Keratinocyte (primary cell): ENCODE results near the gene TADA2B. TPM values are rescaled to one million over a fixed set of nuclear protein-coding genes. Genes with fewer than 3 reads are reported as not detected.
"Not testable (repeated sequence)": the region's sequence is repeated elsewhere in the genome, so short reads cannot be mapped to it uniquely, and the experiment has no call there.

Source experiments
- DNase-seq: peaks from one replicate; pipeline ENCODE4 v3.0.0-alpha.2; 2011; ENCODE audit warnings: low read depth, missing footprints, low spot score
- FAIRE-seq: peaks from 2 replicates; lab custom pipeline; 2011; peaks lifted over from hg19 to GRCh38; lab: Jason Lieb, UNC
- H2AFZ ChIP-seq: 2 replicates; pipeline ENCODE4 v1.6.0; 2012; ENCODE audit warnings: low read length, control low read depth, inconsistent platforms; ENCODE audit not compliant: control insufficient read depth
- H3K27ac ChIP-seq: 2 replicates; pipeline ENCODE4 v1.5.1; 2011; ENCODE audit warnings: low read length; ENCODE audit not compliant: control insufficient read depth, insufficient read depth
- H3K27me3 ChIP-seq: 3 replicates; pipeline ENCODE4 v1.6.0; 2011; ENCODE audit warnings: low read length; ENCODE audit not compliant: control insufficient read depth, insufficient read depth; ENCODE audit errors: extremely low read depth
- H3K36me3 ChIP-seq, 2 experiments: 2 replicates in 1 of 2; 3 replicates in 1 of 2; pipeline ENCODE4 v1.5.1; 2011; ENCODE audit warnings: low read length in 2 of 2, mild to moderate bottlenecking in 1 of 2; ENCODE audit not compliant: control insufficient read depth in 2 of 2, insufficient read depth in 2 of 2; ENCODE audit errors: extremely low read depth in 1 of 2
- H3K4me1 ChIP-seq: 3 replicates; pipeline ENCODE4 v1.5.1; 2011; ENCODE audit warnings: low read length; ENCODE audit not compliant: control insufficient read depth, insufficient read depth; ENCODE audit errors: extremely low read depth
- H3K4me2 ChIP-seq: 3 replicates; pipeline ENCODE4 v1.6.0; 2011; ENCODE audit warnings: low read depth, low read length; ENCODE audit not compliant: control insufficient read depth, insufficient read depth; ENCODE audit errors: extremely low read depth
- H3K4me3 ChIP-seq, 3 experiments: fragments of 200-600 bp in 1 of 3; sonication (generic) in 1 of 3; 2 replicates in 2 of 3; 3 replicates in 1 of 3; pipeline ENCODE4 v1.5.1; 2011 to 2016; ENCODE audit warnings: low read length in 3 of 3, mild to moderate bottlenecking in 3 of 3, control low read depth in 2 of 3, inconsistent platforms in 1 of 3, low read depth in 1 of 3, mixed read lengths in 1 of 3, mixed run types in 1 of 3, moderate library complexity in 1 of 3; ENCODE audit not compliant: control insufficient read depth in 2 of 3, insufficient read depth in 2 of 3; ENCODE audit errors: extremely low read depth in 1 of 3
- H3K79me2 ChIP-seq: 2 replicates; pipeline ENCODE4 v1.6.0; 2012; ENCODE audit warnings: low read length; ENCODE audit not compliant: control insufficient read depth, insufficient read depth
- H3K9ac ChIP-seq: 3 replicates; pipeline ENCODE4 v1.6.0; 2011; ENCODE audit warnings: low read length; ENCODE audit not compliant: control insufficient read depth, insufficient read depth; ENCODE audit errors: extremely low read depth
- H3K9me1 ChIP-seq: 3 replicates; pipeline ENCODE4 v1.6.0; 2011; ENCODE audit warnings: low read length; ENCODE audit not compliant: control insufficient read depth, insufficient read depth; ENCODE audit errors: extremely low read depth
- H3K9me3 ChIP-seq: 2 replicates; pipeline ENCODE4 v1.5.1; 2012; ENCODE audit warnings: low read depth, low read length; ENCODE audit not compliant: control insufficient read depth
- H4K20me1 ChIP-seq: 3 replicates; pipeline ENCODE4 v1.6.0; 2011; ENCODE audit warnings: low read length; ENCODE audit not compliant: control insufficient read depth, insufficient read depth; ENCODE audit errors: extremely low read depth
- EZH2 ChIP-seq: IDR thresholded peaks from one replicate; pipeline ENCODE4 v1.6.1; 2012; ENCODE audit warnings: inconsistent platforms, mild to moderate bottlenecking, low read length, moderate library complexity
- dilution Hi-C: fragments of 300-500 bp; cut with MboI; formaldehyde crosslinking; loops from one replicate; pipeline ENCODE4 v1.7.0; 2020; ENCODE audit warnings: low sequenced_read_pairs; ENCODE audit not compliant: extremely low pct_ligation_motif_present
- polyA plus RNA-seq, 5 experiments: library from polyadenylated mRNA; depleted of rRNA in 3 of 5; stranded (reverse) in 3 of 5; stranded (forward) in 1 of 5; unstranded in 1 of 5; fragments of >200 nt; gene quantifications; 1 replicate in 1 of 5; 2 replicates in 3 of 5; 3 replicates in 1 of 5; pipeline versions ENCODE4 v1.2.1 to v1.2.3, GENCODE V29; 2011 to 2012; ENCODE audit warnings: missing spikeins in 2 of 5, low read depth in 1 of 5, low replicate concordance in 1 of 5
- TF ChIP-seq, protein P1 (sequence below), 3 experiments: IDR thresholded peaks in 1 of 3; conservative IDR thresholded peaks in 1 of 3; optimal IDR thresholded peaks in 1 of 3; 2 replicates in 2 of 3; 3 replicates in 1 of 3; pipeline versions ENCODE3 to v1.5.1; 2011; ENCODE audit warnings: low read length in 3 of 3, mild to moderate bottlenecking in 3 of 3, moderate library complexity in 2 of 3, control low read depth in 1 of 3, inconsistent platforms in 1 of 3; ENCODE audit not compliant: insufficient read depth in 2 of 3; ENCODE audit errors: extremely low read depth in 1 of 3

TADA2B gene
- polyA plus RNA-seq, 1 donor (not counting 4 experiments of a cell fraction or from before 2014, with no cell fraction given) = 5.3 TPM

DNA sequence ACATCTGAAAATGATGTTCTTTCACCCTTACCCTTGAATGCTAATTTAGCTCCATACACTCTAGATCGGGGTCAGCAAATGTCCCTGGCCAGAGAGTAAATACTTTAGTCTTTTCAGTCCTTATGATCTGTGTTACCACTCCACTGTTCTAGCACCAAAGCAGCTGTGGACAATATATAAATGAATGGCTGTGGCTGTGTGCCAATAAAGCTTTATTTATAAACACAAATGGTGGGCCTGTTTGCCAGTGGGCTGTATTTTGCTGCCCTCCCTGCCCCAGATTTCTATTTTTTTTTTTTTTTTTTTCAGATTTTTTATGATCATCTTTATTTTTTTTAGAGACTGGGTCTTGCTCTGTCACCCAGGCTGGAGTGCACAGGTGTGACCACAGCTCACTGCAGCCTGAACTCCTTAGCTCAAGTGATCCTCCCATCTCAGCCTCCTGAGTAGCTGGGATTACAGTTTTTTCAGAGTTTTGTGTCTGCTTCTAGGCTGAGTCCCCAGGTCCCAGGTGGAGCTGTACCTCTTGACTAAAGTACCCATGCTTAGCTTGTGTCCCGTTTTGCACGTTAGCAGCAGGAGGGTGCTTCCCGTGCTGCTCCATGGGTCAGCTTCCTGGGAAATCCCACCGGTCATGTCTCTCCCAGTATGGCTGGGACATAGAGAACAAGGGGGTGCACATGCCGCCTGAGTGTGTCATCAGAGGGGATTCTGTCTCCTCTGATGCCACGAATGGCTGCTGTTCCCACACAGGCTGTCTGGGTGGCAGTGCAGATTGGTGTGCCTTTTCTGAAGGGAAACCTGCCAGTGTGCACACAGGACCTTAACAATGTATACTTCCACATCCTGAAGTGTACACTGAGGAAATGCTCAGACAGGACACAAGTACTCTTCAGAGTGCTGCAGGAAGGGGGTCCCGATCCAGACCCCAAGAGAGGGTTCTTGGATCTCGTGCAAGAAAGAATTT, 40.7 kb downstream of the TADA2B start:
- DNase-seq (no peak), FAIRE-seq (no peak)
- no peaks in the 10 kb centered on the region for H3K9me3 ChIP-seq
- H3K36me3 ChIP-seq = no peaks in the 10 kb centered on the region
- H3K4me3 ChIP-seq = no peak overlapping the region
- H2AFZ ChIP-seq = no peak overlapping the region
- no peak overlapping the region for H3K27ac ChIP-seq
- dilution Hi-C loops = no loop called here
- peak overlapping the region; percentile 8 for H3K4me2 ChIP-seq
- H3K9ac ChIP-seq = no peak overlapping the region
- H3K9me1 ChIP-seq = no peaks in the 10 kb centered on the region
- H3K27me3 ChIP-seq = peaks cover 12% of the 10 kb centered on the region
- H3K79me2 ChIP-seq = no peaks in the 10 kb centered on the region
- no peaks in the 10 kb centered on the region for H3K4me1 ChIP-seq
- no peaks in the 10 kb centered on the region for H4K20me1 ChIP-seq
- TF ChIP-seq EZH2 = no peak
- TF ChIP-seq, protein P1, sequence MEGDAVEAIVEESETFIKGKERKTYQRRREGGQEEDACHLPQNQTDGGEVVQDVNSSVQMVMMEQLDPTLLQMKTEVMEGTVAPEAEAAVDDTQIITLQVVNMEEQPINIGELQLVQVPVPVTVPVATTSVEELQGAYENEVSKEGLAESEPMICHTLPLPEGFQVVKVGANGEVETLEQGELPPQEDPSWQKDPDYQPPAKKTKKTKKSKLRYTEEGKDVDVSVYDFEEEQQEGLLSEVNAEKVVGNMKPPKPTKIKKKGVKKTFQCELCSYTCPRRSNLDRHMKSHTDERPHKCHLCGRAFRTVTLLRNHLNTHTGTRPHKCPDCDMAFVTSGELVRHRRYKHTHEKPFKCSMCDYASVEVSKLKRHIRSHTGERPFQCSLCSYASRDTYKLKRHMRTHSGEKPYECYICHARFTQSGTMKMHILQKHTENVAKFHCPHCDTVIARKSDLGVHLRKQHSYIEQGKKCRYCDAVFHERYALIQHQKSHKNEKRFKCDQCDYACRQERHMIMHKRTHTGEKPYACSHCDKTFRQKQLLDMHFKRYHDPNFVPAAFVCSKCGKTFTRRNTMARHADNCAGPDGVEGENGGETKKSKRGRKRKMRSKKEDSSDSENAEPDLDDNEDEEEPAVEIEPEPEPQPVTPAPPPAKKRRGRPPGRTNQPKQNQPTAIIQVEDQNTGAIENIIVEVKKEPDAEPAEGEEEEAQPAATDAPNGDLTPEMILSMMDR (optimal IDR thresholded peaks at IDR 0.05 in 1 of 3, IDR thresholded peaks at IDR 0.05 in 1 of 3, conservative IDR thresholded peaks at IDR 0.05 in 1 of 3; ENCODE audit: extremely low read depth in 1 of 3, insufficient read depth in 2 of 3, low read length in 3 of 3) = no peak

DNA sequence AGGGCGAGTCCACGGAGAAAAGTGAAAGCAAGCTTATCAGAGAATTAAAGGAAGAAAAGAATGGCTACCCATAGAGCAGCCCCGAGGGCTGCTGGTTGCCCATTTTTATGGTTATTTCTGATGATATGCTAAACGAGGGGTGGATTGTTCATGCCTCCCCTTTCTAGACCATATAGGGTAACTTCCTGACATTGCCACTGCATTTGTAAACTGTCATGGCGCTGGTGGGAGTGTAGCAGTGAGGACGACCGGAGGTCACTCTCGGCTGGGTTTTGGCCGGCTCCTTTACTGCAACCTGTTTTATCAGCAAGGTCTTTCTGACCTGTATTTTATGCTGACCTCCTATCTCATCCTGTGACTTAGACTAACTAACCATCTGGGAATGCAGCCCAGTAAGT, 41.4 kb downstream of the TADA2B start:
- H3K4me3 ChIP-seq, FAIRE-seq, dilution Hi-C loops, H3K4me2 ChIP-seq, H4K20me1 ChIP-seq, H3K9me3 ChIP-seq, H3K9me1 ChIP-seq, H2AFZ ChIP-seq, H3K4me1 ChIP-seq, H3K27ac ChIP-seq, H3K9ac ChIP-seq, H3K79me2 ChIP-seq, H3K36me3 ChIP-seq, DNase-seq: not testable (repeated sequence)
- H3K27me3 ChIP-seq = peaks cover 13% of the 10 kb centered on the region
